Nucleus accumbens (tissue), 56 donors: ENCODE results near the gene CGNL1.

ENCODE experiments used
- DNase-seq, 56 donors: peaks; one replicate each; lab custom pipeline; 2025; lab: John Stamatoyannopoulos, UW

Gene CGNL1

GRCh38 chr15:57382215-57382614 lies 5.9 kb downstream of the CGNL1 start:
- DNase-seq: no peak

GRCh38 chr15:57382969-57383368 lies 6.7 kb downstream of the CGNL1 start:
- DNase-seq: no peak

- peak in 13 of 56 donors; percentile 4 to 51 (median 30) for DNase-seq
Observed at GRCh38 chr15:57384024-57384423, 7.7 kb downstream of the CGNL1 start.

GRCh38 chr15:57384816-57385215 lies 8.5 kb downstream of the CGNL1 start:
- DNase-seq: no peak

GRCh38 chr15:57385923-57386390 lies 9.7 kb downstream of the CGNL1 start:
- DNase-seq: no peak

- no peak for DNase-seq
Observed at GRCh38 chr15:57386976-57387375, 10.7 kb downstream of the CGNL1 start.

GRCh38 chr15:57387564-57388076 lies 11.3 kb downstream of the CGNL1 start:
- DNase-seq: peak in 1 of 56 donors; percentile 5

GRCh38 chr15:57388464-57388863 lies 12.2 kb downstream of the CGNL1 start:
- DNase-seq: no peak

GRCh38 chr15:57389991-57390390 lies 13.7 kb downstream of the CGNL1 start:
- DNase-seq: no peak

GRCh38 chr15:57390583-57390982 lies 14.3 kb downstream of the CGNL1 start:
- no peak for DNase-seq

GRCh38 chr15:57391537-57391936 lies 15.2 kb downstream of the CGNL1 start:
- no peak for DNase-seq

GRCh38 chr15:57393061-57393460 lies 16.8 kb downstream of the CGNL1 start:
- DNase-seq: no peak

- peak in 3 of 56 donors; percentile 5 to 16 (median 6) for DNase-seq
Observed at GRCh38 chr15:57395292-57395691, 19.0 kb downstream of the CGNL1 start.

GRCh38 chr15:57398336-57398735 lies 22.0 kb downstream of the CGNL1 start:
- DNase-seq: no peak

GRCh38 chr15:57401546-57401945 lies 25.2 kb downstream of the CGNL1 start:
- no peak for DNase-seq

GRCh38 chr15:57403017-57403416 lies 26.7 kb downstream of the CGNL1 start:
- peak in 1 of 56 donors; percentile 16 for DNase-seq

GRCh38 chr15:57403566-57404325 lies 27.4 kb downstream of the CGNL1 start:
- DNase-seq: no peak

- no peak for DNase-seq
Observed at GRCh38 chr15:57405133-57405532, 28.8 kb downstream of the CGNL1 start.

GRCh38 chr15:57406062-57406772 lies 29.9 kb downstream of the CGNL1 start:
- no peak for DNase-seq

- DNase-seq: no peak
Observed at GRCh38 chr15:57410373-57410772, 34.1 kb downstream of the CGNL1 start.

- no peak for DNase-seq
Observed at GRCh38 chr15:57411945-57412768, 35.9 kb downstream of the CGNL1 start.
